Calu3 (cell line): ENCODE measurements around the gene INCENP. TPM values are rescaled to one million over a fixed set of nuclear protein-coding genes. Genes with fewer than 3 reads are reported as not detected.

Experiments used
- BruUV-seq: library from RNA; stranded (reverse); fragments of 400-500 nt; replicated peaks from 2 replicates; lab custom pipeline; 2021; lab: Mats Ljungman, UMichigan
- CTCF ChIA-PET: fragments of 300-600 bp; sonication (Branson Sonifier 250); formaldehyde crosslinking; loops from one replicate; lab custom pipeline; 2022; ENCODE audit warnings: antibody characterized with exemption; lab: Charles Lee
- DNase-seq: peaks from one replicate; pipeline ENCODE4 v3.0.0; 2022
- H3K27ac Mint-ChIP-seq: one replicate; pipeline ENCODE4 v1.8.0; 2022; ENCODE audit warnings: mixed read lengths; ENCODE audit not compliant: unreplicated experiment
- H3K27me3 Mint-ChIP-seq: one replicate; pipeline ENCODE4 v1.8.0; 2022; ENCODE audit warnings: mixed read lengths; ENCODE audit not compliant: unreplicated experiment
- H3K36me3 Mint-ChIP-seq: one replicate; pipeline ENCODE4 v1.8.0; 2022; ENCODE audit warnings: mild to moderate bottlenecking, moderate library complexity, mixed read lengths; ENCODE audit not compliant: insufficient read depth, unreplicated experiment
- H3K4me1 Mint-ChIP-seq: one replicate; pipeline ENCODE4 v1.8.0; 2022; ENCODE audit warnings: mild to moderate bottlenecking, low read depth, mixed read lengths; ENCODE audit not compliant: unreplicated experiment
- H3K4me3 Mint-ChIP-seq: one replicate; pipeline ENCODE4 v1.8.0; 2022; ENCODE audit warnings: mild to moderate bottlenecking, low read depth, moderate library complexity, mixed read lengths; ENCODE audit not compliant: unreplicated experiment
- H3K9me3 Mint-ChIP-seq: one replicate; pipeline ENCODE4 v1.8.0; 2022; ENCODE audit warnings: low read depth, mixed read lengths; ENCODE audit not compliant: unreplicated experiment
- intact Hi-C: fragments of 100-400 bp; cut with micrococcal nuclease; formaldehyde crosslinking; loops from one replicate; pipeline ENCODE4 v1.10.0; 2022; ENCODE audit not compliant: unreplicated experiment
- total RNA-seq: library from RNA; stranded (reverse); gene quantifications from 2 replicates; pipeline ENCODE4 v1.2.3, GENCODE V29; 2022
- TF ChIP-seq, protein P1 (sequence below): fragments of 200-600 bp; IDR thresholded peaks from one replicate; pipeline ENCODE4 v1.8.0; 2022; ENCODE audit warnings: antibody characterized with exemption; ENCODE audit not compliant: unreplicated experiment

Gene INCENP
- total RNA-seq, 1 experiment from 2014 or later, result 115 TPM

DNA sequence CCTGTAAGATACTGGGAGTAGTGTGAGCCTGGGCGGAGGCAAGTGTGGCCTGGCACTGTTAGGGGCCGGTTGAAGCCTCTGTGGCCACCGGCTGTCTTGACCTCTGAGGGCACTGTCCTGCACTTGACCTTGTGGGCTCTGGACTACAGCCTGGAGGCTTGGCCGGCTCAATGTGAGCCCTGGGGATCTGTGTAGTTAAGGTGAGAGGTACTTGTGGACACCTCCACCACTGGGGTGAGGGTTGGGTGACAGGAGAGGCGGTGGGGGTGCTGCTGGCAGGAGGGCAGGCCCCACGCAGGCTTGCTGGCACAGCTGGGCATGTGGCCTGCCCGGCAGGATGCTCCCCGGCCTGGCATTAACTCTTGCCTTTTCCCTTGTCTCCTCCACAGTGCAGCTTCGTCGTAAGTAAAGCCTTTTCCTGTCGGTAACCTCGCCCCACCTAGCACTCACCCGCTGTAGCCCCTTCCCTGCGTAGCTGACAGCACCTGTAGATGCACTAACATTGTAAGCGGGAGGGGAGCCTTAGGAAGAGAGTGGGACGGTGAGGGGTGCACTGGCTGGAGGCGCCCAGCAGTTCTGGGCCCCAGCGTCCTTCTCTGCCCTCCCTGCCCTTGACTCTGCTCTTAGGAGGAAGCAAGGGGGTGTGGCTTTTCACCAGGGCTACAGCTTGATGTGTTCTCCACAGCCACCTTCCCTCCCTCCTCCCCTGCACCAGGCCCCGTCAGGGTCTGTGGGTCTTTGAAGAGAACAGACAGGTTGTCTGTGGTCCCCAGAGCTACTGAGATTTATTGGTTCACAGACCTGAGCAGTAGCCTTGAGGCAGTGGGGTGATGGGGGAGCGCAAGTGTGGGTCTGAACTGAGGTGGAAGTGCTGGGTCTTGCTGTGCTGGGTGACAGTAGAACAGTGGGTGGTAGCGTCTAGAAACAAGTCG lies 17.6 kb downstream of the INCENP start:
- Mint-ChIP-seq H3K9me3 (no peaks in the 10 kb centered on the region), H3K4me1 (no peaks in the 10 kb centered on the region), H3K4me3 (no peak overlapping the region), H3K36me3 (peaks cover 11% of the 10 kb centered on the region), H3K27ac (no peak overlapping the region), H3K27me3 (no peaks in the 10 kb centered on the region)
- intact Hi-C loops, result no loop called here
- no TSS peak for BruUV-seq
- TF ChIP-seq, protein P1, sequence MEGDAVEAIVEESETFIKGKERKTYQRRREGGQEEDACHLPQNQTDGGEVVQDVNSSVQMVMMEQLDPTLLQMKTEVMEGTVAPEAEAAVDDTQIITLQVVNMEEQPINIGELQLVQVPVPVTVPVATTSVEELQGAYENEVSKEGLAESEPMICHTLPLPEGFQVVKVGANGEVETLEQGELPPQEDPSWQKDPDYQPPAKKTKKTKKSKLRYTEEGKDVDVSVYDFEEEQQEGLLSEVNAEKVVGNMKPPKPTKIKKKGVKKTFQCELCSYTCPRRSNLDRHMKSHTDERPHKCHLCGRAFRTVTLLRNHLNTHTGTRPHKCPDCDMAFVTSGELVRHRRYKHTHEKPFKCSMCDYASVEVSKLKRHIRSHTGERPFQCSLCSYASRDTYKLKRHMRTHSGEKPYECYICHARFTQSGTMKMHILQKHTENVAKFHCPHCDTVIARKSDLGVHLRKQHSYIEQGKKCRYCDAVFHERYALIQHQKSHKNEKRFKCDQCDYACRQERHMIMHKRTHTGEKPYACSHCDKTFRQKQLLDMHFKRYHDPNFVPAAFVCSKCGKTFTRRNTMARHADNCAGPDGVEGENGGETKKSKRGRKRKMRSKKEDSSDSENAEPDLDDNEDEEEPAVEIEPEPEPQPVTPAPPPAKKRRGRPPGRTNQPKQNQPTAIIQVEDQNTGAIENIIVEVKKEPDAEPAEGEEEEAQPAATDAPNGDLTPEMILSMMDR, result no peak
- DNase-seq, result no peak
- CTCF ChIA-PET, result no interaction called here

GRCh38 chr11:62142043-62142375 lies 18.2 kb downstream of the INCENP start:
- Mint-ChIP-seq H3K27me3 (no peaks in the 10 kb centered on the region), H3K9me3 (no peaks in the 10 kb centered on the region), H3K36me3 (peaks cover 15% of the 10 kb centered on the region), H3K4me1 (no peaks in the 10 kb centered on the region), H3K4me3 (no peak overlapping the region), H3K27ac (no peak overlapping the region)
- intact Hi-C loops, result no loop called here
- TF ChIP-seq, protein P1, result no peak
- no TSS peak for BruUV-seq
- CTCF ChIA-PET, result no interaction called here
- DNase-seq, result no peak

GRCh38 chr11:62142921-62143320 lies 19.1 kb downstream of the INCENP start:
- Mint-ChIP-seq H3K36me3 (peaks cover 24% of the 10 kb centered on the region), H3K9me3 (no peaks in the 10 kb centered on the region), H3K27me3 (no peaks in the 10 kb centered on the region), H3K27ac (no peak overlapping the region), H3K4me1 (no peaks in the 10 kb centered on the region), H3K4me3 (no peak overlapping the region)
- CTCF ChIA-PET, result interaction anchor here (0.6 kb wide), 1 partner anchor 30 kb away, joined by 4 read pairs; no protein-coding TSS in a partner anchor
- no peak for DNase-seq
- intact Hi-C loops, result no loop called here
- no TSS peak for BruUV-seq
- TF ChIP-seq, protein P1, result no peak

DNA sequence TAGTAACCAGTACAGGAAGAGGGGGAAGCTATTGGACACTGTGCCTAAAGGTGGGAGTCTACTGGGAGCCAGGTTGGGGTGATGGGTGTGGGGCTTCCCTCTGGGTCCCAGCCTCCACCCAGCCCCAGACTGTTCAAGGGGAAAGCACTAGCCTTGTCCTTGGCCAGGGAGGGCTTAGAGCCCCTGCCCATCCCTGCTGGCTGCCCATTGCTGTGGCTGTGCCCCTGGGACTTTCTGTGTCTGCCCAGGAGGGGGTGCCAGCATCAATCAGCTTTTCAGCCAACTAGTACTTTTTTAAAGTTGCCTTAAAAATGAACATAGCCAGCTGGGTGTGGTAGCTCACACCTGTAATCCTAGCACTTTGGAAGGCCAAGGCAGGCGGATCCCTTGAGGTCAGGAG lies 19.9 kb downstream of the INCENP start:
- Mint-ChIP-seq H3K27me3 (no peaks in the 10 kb centered on the region), H3K9me3 (no peaks in the 10 kb centered on the region), H3K27ac (no peak overlapping the region), H3K36me3 (peaks cover 24% of the 10 kb centered on the region), H3K4me3 (no peak overlapping the region), H3K4me1 (no peaks in the 10 kb centered on the region)
- intact Hi-C loops, result no loop called here
- TF ChIP-seq, protein P1, result no peak
- DNase-seq, result no peak
- no TSS peak for BruUV-seq
- CTCF ChIA-PET, result no interaction called here
